Smooth muscle cell (in vitro differentiated cells): ENCODE data around the gene PHLDA1. TPM values are rescaled to one million over a fixed set of nuclear protein-coding genes. Genes with fewer than 3 reads are reported as not detected.
A peak's percentile ranks its signal among the peaks of the same experiment; 100 is the strongest.

Experiments
- DNase-seq: peaks from one replicate; lab custom pipeline; 2025; ENCODE audit not compliant: unreplicated experiment; lab: John Stamatoyannopoulos, UW
- H2AFZ ChIP-seq: fragments of 200-600 bp; sonication (generic); 2 replicates; pipeline ENCODE4 v1.6.0; 2016; ENCODE audit warnings: antibody characterized with exemption, low read depth, mild to moderate bottlenecking
- H3F3A ChIP-seq: fragments of 200-600 bp; sonication (generic); 2 replicates; pipeline ENCODE4 v1.6.0; 2017; ENCODE audit warnings: antibody characterized with exemption, low read depth
- H3K27ac ChIP-seq: fragments of 200-600 bp; sonication (generic); 2 replicates; pipeline ENCODE4 v1.5.1; 2016; ENCODE audit warnings: low read depth, mild to moderate bottlenecking
- H3K27me3 ChIP-seq: fragments of 200-600 bp; sonication (generic); 2 replicates; pipeline ENCODE4 v1.6.1; 2016; ENCODE audit warnings: low read depth, mild to moderate bottlenecking
- H3K36me3 ChIP-seq: fragments of 200-600 bp; sonication (generic); 2 replicates; pipeline ENCODE4 v1.5.1; 2016; ENCODE audit warnings: low read depth
- H3K4me1 ChIP-seq: fragments of 200-600 bp; sonication (generic); 2 replicates; pipeline ENCODE4 v1.5.1; 2016; ENCODE audit warnings: low read depth
- H3K4me2 ChIP-seq: fragments of 200-600 bp; sonication (generic); 2 replicates; pipeline ENCODE4 v1.6.0; 2016; ENCODE audit warnings: mild to moderate bottlenecking
- H3K4me3 ChIP-seq: fragments of 200-600 bp; sonication (generic); 2 replicates; pipeline ENCODE4 v1.5.1; 2016; ENCODE audit warnings: mild to moderate bottlenecking
- H3K79me2 ChIP-seq: fragments of 200-600 bp; sonication (generic); 2 replicates; pipeline ENCODE4 v1.6.0; 2016; ENCODE audit warnings: low read depth, mild to moderate bottlenecking
- H3K9ac ChIP-seq: fragments of 200-600 bp; sonication (generic); 2 replicates; pipeline ENCODE4 v1.6.0; 2016; ENCODE audit warnings: low read depth
- H3K9me3 ChIP-seq: fragments of 200-600 bp; sonication (generic); replicated peaks from 2 replicates; pipeline ENCODE4 v1.5.1; 2016; ENCODE audit warnings: low read depth
- H4K20me1 ChIP-seq: fragments of 200-600 bp; sonication (generic); 2 replicates; pipeline ENCODE4 v1.6.0; 2016; ENCODE audit warnings: low read depth
- CTCF ChIP-seq: fragments of 200-600 bp; sonication (generic); IDR thresholded peaks from 2 replicates; pipeline ENCODE4 v1.5.1; 2017; ENCODE audit warnings: borderline replicate concordance, mild to moderate bottlenecking, antibody characterized with exemption; ENCODE audit not compliant: insufficient read depth, poor library complexity, severe bottlenecking
- WGBS: methylation state at CpG from one replicate; pipeline ENCODE4 v1.1.7; 2016; ENCODE audit warnings: low lambda C conversion rate; 5-methylcytosine and 5-hydroxymethylcytosine counted together
- polyA plus RNA-seq: library from polyadenylated mRNA; unstranded; fragments of >200 nt; fragmentation: Nextera tagmentation; extraction: Ambion mirVana; gene quantifications from 2 replicates; pipeline ENCODE4 v1.2.1, GENCODE V29; 2016
- total RNA-seq: library from RNA; depleted of rRNA; stranded (reverse); fragments of >200 nt; gene quantifications from 2 replicates; pipeline ENCODE4 v1.2.3, GENCODE V29; 2014

PHLDA1 gene
- total and polyA plus RNA-seq, 2 experiments from 2014 or later: 70.2 to 88.6 TPM

DNA sequence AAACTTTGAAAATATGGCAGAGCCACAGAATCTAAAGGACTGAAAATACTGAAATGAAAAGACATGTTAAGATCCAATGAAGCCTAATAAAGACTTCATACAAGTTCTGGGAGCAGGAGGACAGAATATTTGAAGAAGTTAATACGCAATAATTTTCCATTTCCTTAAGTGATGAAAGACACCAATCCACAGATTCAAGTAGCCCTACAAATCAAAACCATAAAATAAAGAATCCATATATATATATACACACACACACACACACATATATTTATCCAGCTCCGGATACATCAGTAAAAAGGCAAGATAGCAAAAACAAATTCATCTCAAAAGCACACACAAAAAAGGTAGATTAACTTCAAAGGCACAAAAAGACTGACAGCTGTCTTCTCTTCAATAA lies 47.2 kb upstream of the PHLDA1 start:
- no peak overlapping the region for H3K4me3 ChIP-seq
- peaks cover 32% of the 10 kb centered on the region for H3K4me1 ChIP-seq
- no peak overlapping the region for H3K27ac ChIP-seq
- peaks cover 100% of the 10 kb centered on the region for H3K79me2 ChIP-seq
- 92% methylated on average over 2 of the region's 2 CpGs for WGBS
- no peaks in the 10 kb centered on the region for H3K36me3 ChIP-seq
- H3F3A ChIP-seq: peaks cover 4% of the 10 kb centered on the region
- H2AFZ ChIP-seq: no peak overlapping the region
- DNase-seq: no peak
- no peak overlapping the region for H3K9ac ChIP-seq
- H3K4me2 ChIP-seq: no peak overlapping the region
- H3K27me3 ChIP-seq: no peaks in the 10 kb centered on the region
- no peaks in the 10 kb centered on the region for H3K9me3 ChIP-seq
- no peak for TF ChIP-seq CTCF
- peaks cover 99% of the 10 kb centered on the region for H4K20me1 ChIP-seq

DNA sequence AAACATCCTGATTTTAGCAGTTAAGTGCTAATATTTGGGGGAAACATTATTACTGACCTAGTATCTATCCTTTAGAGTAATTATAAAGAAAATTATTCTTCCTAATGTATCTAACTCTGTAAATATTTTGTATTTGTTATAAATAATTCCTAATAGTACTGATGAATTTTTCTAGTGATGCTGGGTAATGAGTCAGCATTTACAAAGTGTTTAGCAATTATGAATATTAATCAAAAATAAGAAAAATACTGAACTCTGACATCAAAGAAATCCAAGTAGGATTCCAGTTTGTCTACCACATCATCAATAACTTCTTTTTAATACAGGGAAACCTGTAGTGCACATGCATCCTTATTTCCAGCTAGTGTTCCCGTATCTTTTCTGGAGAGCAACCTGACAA lies 43.9 kb upstream of the PHLDA1 start:
- Histone ChIP-seq H3K9me3 (no peaks in the 10 kb centered on the region), H3K9ac (no peak overlapping the region), H3K4me3 (no peak overlapping the region), H3K4me2 (no peak overlapping the region), H3K36me3 (peaks cover 8% of the 10 kb centered on the region), H3K79me2 (peaks cover 100% of the 10 kb centered on the region), H3K4me1 (peaks cover 8% of the 10 kb centered on the region), H3K27ac (peak overlapping the region; percentile 8), H3F3A (no peaks in the 10 kb centered on the region), H2AFZ (no peak overlapping the region), H4K20me1 (peaks cover 99% of the 10 kb centered on the region), H3K27me3 (no peaks in the 10 kb centered on the region)
- WGBS: 85% methylated on average over 1 of the region's 1 CpG
- TF ChIP-seq CTCF: no peak
- no peak for DNase-seq

DNA sequence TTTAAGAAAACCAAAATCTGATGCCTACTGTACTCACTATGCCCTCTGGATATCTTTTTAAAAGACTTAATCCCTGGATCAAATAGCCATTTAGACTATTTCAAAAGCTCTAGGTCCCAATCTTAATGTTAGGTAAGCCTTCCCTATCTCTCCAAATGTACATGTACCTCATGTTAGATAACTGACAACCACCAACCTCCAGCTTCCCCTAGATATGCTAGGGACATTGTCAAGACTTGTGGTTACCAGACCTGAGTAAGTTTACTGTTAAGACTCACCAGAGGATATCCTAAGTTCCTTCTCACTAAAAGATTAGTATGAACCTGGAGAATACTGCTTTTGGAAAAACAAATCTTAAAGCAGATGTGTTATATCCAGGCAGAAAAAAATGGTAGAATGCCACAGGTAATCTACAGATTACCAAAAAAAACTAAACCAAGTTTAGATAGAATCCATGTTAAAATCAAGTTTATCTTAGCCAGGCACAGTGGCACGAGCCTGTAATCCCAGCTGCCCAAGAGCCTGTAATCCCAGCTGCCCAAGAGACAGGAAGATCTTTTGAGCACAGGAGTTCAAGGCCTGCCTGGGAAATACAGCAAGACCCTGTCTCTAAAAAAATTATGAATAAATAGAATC lies 43.2 kb upstream of the PHLDA1 start:
- H3K9me3 ChIP-seq: no peaks in the 10 kb centered on the region
- TF ChIP-seq CTCF: no peak
- no peak overlapping the region for H3K9ac ChIP-seq
- H3K79me2 ChIP-seq: peaks cover 100% of the 10 kb centered on the region
- H3K4me1 ChIP-seq: peaks cover 8% of the 10 kb centered on the region
- no peak overlapping the region for H2AFZ ChIP-seq
- H3K36me3 ChIP-seq: peaks cover 8% of the 10 kb centered on the region
- H3K4me3 ChIP-seq: no peak overlapping the region
- H3F3A ChIP-seq: no peaks in the 10 kb centered on the region
- H3K4me2 ChIP-seq: no peak overlapping the region
- no peak for DNase-seq
- H3K27me3 ChIP-seq: no peaks in the 10 kb centered on the region
- WGBS: 39% methylated on average over 1 of the region's 1 CpG
- peaks cover 99% of the 10 kb centered on the region for H4K20me1 ChIP-seq
- H3K27ac ChIP-seq: peak overlapping the region; percentile 8

- Histone ChIP-seq H3K36me3 (peaks cover 14% of the 10 kb centered on the region), H3K4me2 (no peak overlapping the region), H3F3A (peaks cover 8% of the 10 kb centered on the region), H3K9ac (no peak overlapping the region), H4K20me1 (peaks cover 99% of the 10 kb centered on the region), H3K4me3 (no peak overlapping the region), H3K4me1 (peaks cover 8% of the 10 kb centered on the region), H3K79me2 (peaks cover 100% of the 10 kb centered on the region), H2AFZ (no peak overlapping the region), H3K27me3 (no peaks in the 10 kb centered on the region), H3K27ac (no peak overlapping the region), H3K9me3 (no peaks in the 10 kb centered on the region)
- TF ChIP-seq CTCF: no peak
- DNase-seq: no peak
Measured at GRCh38 chr12:76073561-76073960, 42.0 kb upstream of the PHLDA1 start.
